ENCODE data around the gene FAM222A. TPM values are rescaled to one million over a fixed set of nuclear protein-coding genes. Genes with fewer than 3 reads are reported as not detected.

The FAM222A gene
- total and polyA plus RNA-seq, 7 donors = 1.1 to 3.3 (median 2.1) TPM

- H3K27me3 ChIP-seq = no peaks in the 10 kb centered on the region
- H3K9me3 ChIP-seq = no peaks in the 10 kb centered on the region
- WGBS, 2 donors = 55 to 77% methylated on average over 5 of the region's 5 CpGs
- no peak for DNase-seq
- H3K4me3 ChIP-seq = no peak overlapping the region
- intact Hi-C loops (cut with DNase I) = no loop called here
- no peaks in the 10 kb centered on the region for H3K4me1 ChIP-seq
- H3K27ac ChIP-seq = no peak overlapping the region
- H3K36me3 ChIP-seq = no peaks in the 10 kb centered on the region
- TF ChIP-seq POLR2AphosphoS5 (IDR thresholded peaks at IDR 0.05) (no peak), CTCF (IDR thresholded peaks at IDR 0.05) (no peak), POLR2A (IDR thresholded peaks at IDR 0.05) (no peak), EP300 (IDR thresholded peaks at IDR 0.05) (no peak)
Observed at GRCh38 chr12:109811624-109811995, 98.0 kb downstream of the FAM222A start.

- Histone ChIP-seq H3K4me1 (no peaks in the 10 kb centered on the region), H3K9me3 (no peaks in the 10 kb centered on the region), H3K4me3 (no peak overlapping the region), H3K36me3 (no peaks in the 10 kb centered on the region), H3K27me3 (peaks cover 0 to 16% (median 0%) of the 10 kb centered on the region in 3 donors), H3K27ac (no peak overlapping the region)
- no peak for DNase-seq
- TF ChIP-seq EP300 (IDR thresholded peaks at IDR 0.05) = no peak
- 91 to 93% methylated on average over 6 of the region's 6 CpGs for WGBS, 2 donors
- intact Hi-C loops (cut with DNase I) = no loop called here
Observed at GRCh38 chr12:109813810-109814416, 100.3 kb downstream of the FAM222A start.

- 64 to 76% methylated on average over 20 of the region's 20 CpGs for WGBS, 2 donors
Observed at GRCh38 chr12:109814600-109815150, 101.0 kb downstream of the FAM222A start.

GRCh38 chr12:109815225-109815624 is 101.6 kb downstream of the FAM222A start:
- peaks cover 0 to 24% (median 0%) of the 10 kb centered on the region in 3 donors for H3K27me3 ChIP-seq
- DNase-seq = no peak
- H3K4me3 ChIP-seq = no peak overlapping the region
- intact Hi-C loops (cut with DNase I) = no loop called here
- H3K36me3 ChIP-seq = no peaks in the 10 kb centered on the region
- WGBS, 2 donors = 81 to 89% methylated on average over 4 of the region's 4 CpGs
- no peaks in the 10 kb centered on the region for H3K4me1 ChIP-seq
- H3K27ac ChIP-seq = no peak overlapping the region
- no peaks in the 10 kb centered on the region for H3K9me3 ChIP-seq
- no peak for TF ChIP-seq EP300 (IDR thresholded peaks at IDR 0.05)
- no peak for TF ChIP-seq POLR2AphosphoS5 (IDR thresholded peaks at IDR 0.05)
- TF ChIP-seq POLR2A (IDR thresholded peaks at IDR 0.05) = no peak
- TF ChIP-seq CTCF (IDR thresholded peaks at IDR 0.05) = no peak

More at GRCh38 chr12:109814600-109815150, 101.0 kb downstream of the FAM222A start:
- TF ChIP-seq POLR2A (IDR thresholded peaks at IDR 0.05) (no peak), EP300 (IDR thresholded peaks at IDR 0.05) (no peak), POLR2AphosphoS5 (IDR thresholded peaks at IDR 0.05) (no peak), CTCF (IDR thresholded peaks at IDR 0.05) (no peak)
- Histone ChIP-seq H3K27ac (no peak overlapping the region), H3K36me3 (no peaks in the 10 kb centered on the region), H3K4me1 (no peaks in the 10 kb centered on the region), H3K9me3 (no peaks in the 10 kb centered on the region), H3K27me3 (peaks cover 0 to 19% (median 0%) of the 10 kb centered on the region in 3 donors), H3K4me3 (no peak overlapping the region)
- no peak for DNase-seq
- intact Hi-C loops (cut with DNase I) = no loop called here

- no peaks in the 10 kb centered on the region for H3K4me1 ChIP-seq
- intact Hi-C loops (cut with DNase I) = no loop called here
- H3K27ac ChIP-seq = no peak overlapping the region
- TF ChIP-seq POLR2AphosphoS5 (IDR thresholded peaks at IDR 0.05) = no peak
- no peak for TF ChIP-seq POLR2A (IDR thresholded peaks at IDR 0.05)
- TF ChIP-seq CTCF (IDR thresholded peaks at IDR 0.05) = no peak
- no peak for TF ChIP-seq EP300 (IDR thresholded peaks at IDR 0.05)
- no peaks in the 10 kb centered on the region for H3K9me3 ChIP-seq
- H3K36me3 ChIP-seq = no peaks in the 10 kb centered on the region
- H3K27me3 ChIP-seq = peaks cover 0 to 24% (median 0%) of the 10 kb centered on the region in 3 donors
- DNase-seq = no peak
- 61 to 76% methylated on average over 10 of the region's 10 CpGs for WGBS, 2 donors
- H3K4me3 ChIP-seq = no peak overlapping the region
Observed at GRCh38 chr12:109815757-109816617, 102.4 kb downstream of the FAM222A start.
